SK-N-MC (cell line): Measurements from ENCODE around the gene TXNIP.

Source experiments
- EZH2 ChIP-seq: fragments of 200-600 bp; sonication (generic); IDR thresholded peaks from one replicate; pipeline ENCODE4 v1.6.1; 2017; ENCODE audit warnings: antibody characterized with exemption
- POLR2AphosphoS5 ChIP-seq: IDR thresholded peaks from 2 replicates; pipeline ENCODE4 v1.6.1; 2012; ENCODE audit warnings: mild to moderate bottlenecking, low read depth, low read length, borderline replicate concordance

GRCh38 chr1:145997718-145998023 lies 1.3 kb upstream of the TXNIP start:
- TF ChIP-seq EZH2 (no peak), POLR2AphosphoS5 (no peak)
